H1 (cell line): Measurements from ENCODE around the gene LY86. TPM values are rescaled to one million over a fixed set of nuclear protein-coding genes. Genes with fewer than 3 reads are reported as not detected.

Experiments used
- CBX5 ChIP-seq: fragments of 300-800, 300-1000 bp; sonication (generic); IDR thresholded peaks from 2 replicates; pipeline ENCODE4 v1.7.1; 2016; ENCODE audit warnings: antibody characterized with exemption, low read length, low read depth
- polyA plus RNA-seq, 7 experiments: library from polyadenylated mRNA; depleted of rRNA in 3 of 7; stranded (reverse) in 5 of 7; unstranded in 2 of 7; fragments of >200 nt in 5 of 7; fragments of 200-250 nt in 2 of 7; gene quantifications; 1 replicate in 5 of 7; 2 replicates in 1 of 7; 4 replicates in 1 of 7; pipeline versions ENCODE4 v1.2.1 to v1.2.3, GENCODE V29; 2011 to 2013; ENCODE audit warnings: missing spikeins in 2 of 7, mixed read lengths in 2 of 7
- total RNA-seq: library from RNA; stranded (reverse); fragmentation: NEBNext Ultra II Directional; extraction: Animal tissue kit (Norgen Biotek cat#: 25700); gene quantifications from 2 replicates; pipeline ENCODE4 v1.2.1, GENCODE V29; 2021

Gene LY86
- total and polyA plus RNA-seq, 2 of the 8 experiments (the other 6 are each of a cell fraction or from before 2014, with no cell fraction given): not detected

DNA sequence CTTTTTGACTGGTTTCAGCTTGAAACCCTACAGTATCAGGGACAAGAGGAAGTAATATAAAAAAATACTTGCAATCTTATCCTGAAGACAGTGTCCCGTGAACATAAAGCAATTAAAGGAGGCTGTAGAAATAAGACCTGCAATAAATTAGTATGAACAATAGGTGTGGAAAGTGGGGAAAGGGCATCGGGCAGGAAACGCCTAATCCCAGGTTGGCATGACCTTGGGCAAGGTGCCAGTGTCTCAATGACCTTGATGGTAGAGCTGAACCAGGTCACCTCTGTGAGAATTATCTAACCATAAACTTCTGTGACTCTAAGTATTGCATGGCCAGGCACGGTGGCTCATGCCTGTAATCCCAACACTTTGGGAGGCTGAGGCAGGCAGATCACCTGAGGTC is 115.2 kb downstream of the LY86 start (continued):
- TF ChIP-seq CBX5: no peak
- TF ChIP-seq, all 59 proteins: peak for 0
